Endothelial cell of hepatic sinusoid (primary cell): ENCODE data around the gene ZFYVE28.

Source experiments
- in situ Hi-C: cut with HindIII; loops from 2 replicates; pipeline ENCODE4 v1.10.0; 2017; ENCODE audit warnings: low sequenced_read_pairs

Gene ZFYVE28

GRCh38 chr4:2335729-2336101 lies 82.7 kb downstream of the ZFYVE28 start:
- in situ Hi-C loops, result no loop called here

- in situ Hi-C loops, result no loop called here
Measured at GRCh38 chr4:2334826-2335728, 83.4 kb downstream of the ZFYVE28 start.

- in situ Hi-C loops, result no loop called here
Measured at GRCh38 chr4:2333916-2334644, 84.4 kb downstream of the ZFYVE28 start.

DNA sequence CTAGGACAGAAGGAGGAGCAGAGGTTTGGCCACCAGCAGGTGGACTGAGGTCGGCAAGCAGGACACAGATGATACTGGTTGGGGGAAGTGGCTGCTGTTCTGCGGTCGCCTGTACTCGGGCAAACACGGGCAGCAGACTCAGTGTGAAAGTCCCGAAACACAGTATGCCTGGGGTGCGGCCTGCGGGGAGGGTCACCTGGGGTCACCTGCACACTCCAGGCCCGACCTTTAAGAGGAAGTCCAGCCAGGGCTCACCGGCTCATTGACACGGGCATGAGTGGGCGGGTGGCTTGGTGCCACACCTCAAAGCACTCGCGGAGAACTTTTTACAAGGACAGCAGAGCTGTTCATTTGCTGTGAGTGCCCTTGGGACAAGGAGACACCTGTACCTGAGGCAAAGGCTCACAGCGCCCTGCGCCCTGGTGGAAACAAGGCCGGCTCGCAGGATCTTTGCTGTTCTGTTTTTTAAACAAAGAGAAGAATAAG lies 85.0 kb downstream of the ZFYVE28 start:
- in situ Hi-C loops, result no loop called here

DNA sequence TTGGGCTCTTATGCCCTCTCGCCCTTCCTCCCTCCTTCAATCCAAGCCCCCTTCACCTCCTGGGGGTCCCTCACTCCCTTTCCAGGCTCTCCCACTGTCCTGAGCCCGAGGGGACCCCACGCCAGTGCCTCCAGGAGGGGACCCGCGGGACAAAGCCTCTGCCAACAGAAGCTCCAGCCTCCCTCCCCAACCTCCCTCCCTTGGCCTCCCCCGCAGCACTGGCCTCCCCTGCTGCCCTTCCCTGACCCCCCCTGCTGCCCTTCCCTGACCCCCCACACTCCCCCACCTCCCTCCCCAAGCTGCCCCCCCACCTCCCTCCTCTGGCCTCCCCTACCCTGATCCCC lies 85.5 kb downstream of the ZFYVE28 start:
- in situ Hi-C loops, result no loop called here

DNA sequence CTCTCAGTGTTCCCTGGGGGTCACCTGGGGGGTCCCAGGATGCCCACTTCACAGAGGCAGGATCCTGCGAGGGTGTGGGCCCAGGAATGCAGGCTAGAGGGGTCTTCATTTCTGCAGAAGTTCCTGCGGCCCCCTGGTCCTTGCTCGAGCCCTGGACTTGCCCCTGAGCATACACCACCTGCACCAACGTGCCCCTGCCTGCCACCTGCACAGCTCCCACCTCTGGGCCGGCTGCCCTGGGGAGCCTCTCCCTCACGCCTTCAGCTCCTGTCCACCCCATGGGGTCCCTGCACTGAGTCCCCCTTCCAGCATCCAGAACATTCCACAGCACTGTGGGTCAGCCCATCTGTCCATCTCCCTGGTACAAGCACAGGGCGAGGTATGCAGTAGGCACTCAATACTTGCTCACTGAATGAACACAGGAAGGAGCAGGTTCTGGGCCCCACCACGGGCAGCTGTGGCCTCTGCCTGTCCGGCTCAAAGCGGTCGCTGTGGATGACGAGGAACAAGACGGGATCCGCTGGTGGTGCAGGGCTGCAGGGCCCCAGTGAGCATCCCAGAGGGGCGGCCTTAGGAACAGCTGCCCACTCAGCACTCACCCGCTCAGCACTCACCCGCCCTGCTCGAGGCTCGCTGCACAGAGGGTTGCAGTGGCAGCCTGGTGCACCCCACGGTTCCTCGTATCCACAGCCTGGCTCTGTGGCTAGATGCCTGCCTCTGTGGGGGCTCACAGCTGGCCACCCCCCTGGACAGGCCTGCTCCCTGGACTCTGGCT lies 86.1 kb downstream of the ZFYVE28 start:
- in situ Hi-C loops, result no loop called here

GRCh38 chr4:2331519-2332200 lies 86.8 kb downstream of the ZFYVE28 start:
- in situ Hi-C loops, result no loop called here

GRCh38 chr4:2331043-2331420 lies 87.4 kb downstream of the ZFYVE28 start:
- in situ Hi-C loops, result no loop called here

- in situ Hi-C loops, result no loop called here
Measured at GRCh38 chr4:2330091-2331042, 88.1 kb downstream of the ZFYVE28 start.

GRCh38 chr4:2327579-2327978 lies 90.9 kb downstream of the ZFYVE28 start:
- in situ Hi-C loops, result no loop called here

DNA sequence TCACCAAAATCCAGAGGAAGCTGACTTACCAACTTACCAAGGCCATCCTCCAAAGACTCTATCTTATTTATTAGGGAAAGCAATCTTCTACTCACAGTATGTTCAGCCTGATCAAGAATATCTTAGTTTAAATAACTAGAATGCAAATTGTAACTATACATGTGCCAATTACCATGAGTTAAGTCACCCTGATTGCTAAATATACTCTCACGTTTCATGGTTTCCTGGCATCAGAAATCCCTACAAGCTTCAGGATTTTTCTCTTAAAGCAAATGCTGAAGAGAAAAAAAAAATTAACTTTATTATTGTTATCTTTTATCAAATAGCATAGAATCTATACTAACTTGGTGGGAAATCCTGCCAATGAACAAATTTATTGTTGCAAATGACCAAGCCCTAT lies 93.6 kb downstream of the ZFYVE28 start:
- in situ Hi-C loops, result no loop called here

DNA sequence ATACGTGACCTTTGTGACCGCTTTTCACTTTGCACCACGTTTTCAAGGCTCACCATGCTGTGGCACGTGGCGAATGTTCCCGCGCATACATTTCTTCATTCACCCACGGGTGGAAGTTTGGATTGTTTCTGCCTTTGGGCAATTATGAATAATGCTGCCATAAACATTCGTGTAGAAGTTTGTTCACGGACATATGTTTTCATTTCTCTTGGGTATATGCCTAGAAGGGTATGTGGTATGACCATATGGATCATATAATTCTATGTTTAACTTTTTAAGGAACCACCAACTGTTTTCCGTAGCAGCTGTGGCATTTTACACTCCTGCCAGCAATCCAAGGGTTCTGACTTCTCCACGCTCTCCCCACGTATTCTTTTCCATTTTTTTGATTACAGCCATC lies 95.6 kb downstream of the ZFYVE28 start:
- in situ Hi-C loops, result no loop called here

GRCh38 chr4:2322227-2322626 lies 96.2 kb downstream of the ZFYVE28 start:
- in situ Hi-C loops, result no loop called here

DNA sequence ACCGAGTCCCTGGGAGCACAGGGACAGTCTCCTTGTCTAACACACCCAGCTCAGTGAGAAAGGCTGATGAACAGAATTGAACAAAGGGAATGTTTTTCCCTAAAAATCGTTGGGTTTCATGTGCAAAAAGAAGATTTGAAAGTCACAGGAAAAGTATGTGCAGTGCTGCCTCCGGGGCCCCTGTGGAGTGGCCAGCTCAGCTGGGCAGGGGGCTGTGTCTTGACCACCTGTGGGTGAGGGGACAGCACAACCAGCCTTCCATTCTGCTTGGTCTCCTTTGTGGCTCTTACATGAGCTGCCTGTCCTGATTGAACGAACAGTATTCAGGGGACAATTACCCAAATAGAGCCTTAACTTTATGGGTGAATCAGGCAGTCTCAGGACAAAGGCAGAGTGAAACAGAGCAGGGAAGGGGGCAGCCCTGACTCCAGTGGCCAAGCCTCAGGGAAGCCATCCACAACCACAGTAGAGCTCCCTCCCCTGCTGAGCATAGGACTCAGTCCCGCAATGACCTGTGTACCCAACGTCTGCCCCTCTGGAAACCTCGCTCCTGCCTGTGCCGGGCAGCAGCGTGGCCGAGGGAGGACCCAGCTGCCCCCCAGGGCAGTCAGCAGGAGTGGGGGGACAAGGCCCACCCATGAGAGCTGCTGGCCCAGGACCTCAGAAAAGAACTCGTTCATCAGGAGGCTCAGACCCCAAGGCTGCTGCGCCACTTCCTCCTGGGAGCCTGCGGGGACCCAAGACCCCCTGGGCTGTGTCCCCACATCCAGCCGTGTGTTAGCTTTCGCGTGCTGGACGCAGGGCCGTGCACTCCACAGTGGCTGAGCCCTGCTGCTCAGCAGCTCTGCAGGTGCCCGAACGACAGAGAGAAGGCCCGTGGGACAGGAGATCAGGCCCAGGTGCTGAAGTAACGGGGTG lies 96.9 kb downstream of the ZFYVE28 start:
- in situ Hi-C loops, result no loop called here

DNA sequence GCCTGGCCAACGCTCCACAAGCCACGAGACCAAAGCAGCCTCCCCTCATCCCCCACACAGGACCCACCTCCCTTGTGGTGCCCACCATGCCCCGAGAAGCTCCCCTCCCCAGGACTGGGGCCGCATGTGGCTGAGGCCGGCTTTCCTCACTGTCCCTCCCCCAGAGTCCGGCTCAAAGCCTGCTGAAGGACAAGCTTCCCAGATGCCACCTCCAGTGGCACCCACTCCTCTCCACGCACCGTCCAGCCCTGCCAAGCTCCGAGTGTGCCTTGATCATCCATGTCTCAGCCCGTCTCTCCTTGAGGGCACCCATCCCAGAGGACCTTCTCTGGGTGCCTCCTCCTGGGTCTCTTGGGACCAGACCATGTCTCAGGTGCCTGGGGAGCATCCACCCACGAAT lies 97.7 kb downstream of the ZFYVE28 start:
- in situ Hi-C loops, result no loop called here

DNA sequence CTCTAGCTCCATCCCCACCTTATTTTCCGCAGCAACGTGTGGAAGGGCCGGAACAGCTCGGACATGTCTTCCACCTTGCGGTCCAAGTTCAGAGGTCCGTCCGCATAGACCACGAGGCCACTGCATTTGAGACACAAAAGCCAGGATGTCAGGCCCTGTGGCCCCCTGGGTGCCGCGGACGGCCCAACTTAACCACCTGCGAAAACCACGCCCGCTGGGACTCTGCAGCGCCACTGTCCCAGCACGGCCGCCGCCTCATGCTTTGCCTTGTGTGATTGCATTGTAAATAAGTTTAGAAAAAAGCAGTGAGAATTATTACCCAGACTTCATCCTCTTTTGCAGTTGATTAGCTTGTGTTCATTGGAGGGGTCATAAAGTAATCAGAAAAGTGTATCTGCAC lies 98.3 kb downstream of the ZFYVE28 start:
- in situ Hi-C loops, result no loop called here

- in situ Hi-C loops, result no loop called here
Measured at GRCh38 chr4:2318885-2319284, 99.6 kb downstream of the ZFYVE28 start.

DNA sequence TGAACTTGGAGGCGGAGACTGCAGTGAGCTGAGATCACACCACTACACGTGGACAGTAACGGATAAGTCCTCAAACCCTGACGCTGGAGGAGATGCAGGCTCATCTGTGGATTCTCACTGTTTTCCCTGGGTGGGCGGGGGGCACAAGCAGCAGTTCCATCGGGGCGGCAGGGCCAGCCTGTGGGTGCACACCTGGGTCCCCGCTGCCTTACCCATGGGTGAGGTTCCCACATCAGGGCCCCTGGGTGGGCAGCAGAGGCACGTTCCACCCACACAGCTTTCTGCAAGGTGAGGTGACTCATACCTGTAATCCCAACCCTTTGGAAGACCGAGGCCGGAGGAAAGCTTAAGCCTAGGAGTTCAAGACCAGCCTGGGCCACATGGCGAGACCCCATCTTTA lies 100.0 kb downstream of the ZFYVE28 start:
- in situ Hi-C loops, result no loop called here

DNA sequence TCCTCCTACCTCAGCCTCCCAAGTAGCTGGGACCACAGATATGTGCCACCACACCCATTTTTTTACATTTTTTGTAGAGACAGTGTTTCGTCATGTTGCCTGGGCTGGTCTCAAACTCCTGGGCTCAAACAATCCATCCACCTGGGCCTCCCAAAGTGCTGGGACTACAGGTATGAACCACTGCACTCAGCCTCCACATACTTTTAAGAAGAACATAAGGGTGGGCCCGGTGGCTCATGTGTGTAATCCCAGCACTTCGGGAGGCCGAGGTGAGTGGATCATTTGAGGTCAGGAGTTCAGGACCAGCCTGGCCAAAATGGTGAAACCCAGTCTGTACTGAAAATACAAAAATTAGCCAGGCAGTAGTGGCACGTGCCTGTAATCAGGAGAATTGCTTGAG lies 105.1 kb downstream of the ZFYVE28 start:
- in situ Hi-C loops, result no loop called here
